HUES48 (cell line): ENCODE results near the gene SLC20A1.
"Not testable (repeated sequence)": the region's sequence is repeated elsewhere in the genome, so short reads cannot be mapped to it uniquely, and the experiment has no call there.

Source experiments
- H3K27ac ChIP-seq: one replicate; pipeline ENCODE4 v1.7.0; 2013; ENCODE audit warnings: low read depth, low read length, inconsistent platforms
- H3K27me3 ChIP-seq: 2 replicates; pipeline ENCODE4 v1.6.1; 2013; ENCODE audit warnings: mild to moderate bottlenecking, low read length; ENCODE audit not compliant: control insufficient read depth, insufficient read depth
- H3K36me3 ChIP-seq: 2 replicates; pipeline ENCODE4 v1.6.1; 2013; ENCODE audit warnings: low read length; ENCODE audit not compliant: control insufficient read depth, insufficient read depth
- H3K4me1 ChIP-seq: 2 replicates; pipeline ENCODE4 v1.6.1; 2013; ENCODE audit warnings: mild to moderate bottlenecking, low read length; ENCODE audit not compliant: control insufficient read depth, insufficient read depth
- H3K4me3 ChIP-seq: 2 replicates; pipeline ENCODE4 v1.5.1; 2013; ENCODE audit warnings: mild to moderate bottlenecking, low read depth, low read length
- H3K9ac ChIP-seq: 2 replicates; pipeline ENCODE4 v1.6.1; 2013; ENCODE audit warnings: mild to moderate bottlenecking, low read depth, low read length, moderate library complexity
- H3K9me3 ChIP-seq: 2 replicates; pipeline ENCODE4 v1.6.1; 2013; ENCODE audit warnings: low read length; ENCODE audit not compliant: control insufficient read depth, insufficient read depth

Gene SLC20A1

GRCh38 chr2:112612283-112612682 lies 33.5 kb upstream of the SLC20A1 start:
- not testable (repeated sequence) for H3K27me3 ChIP-seq, H3K9ac ChIP-seq, H3K27ac ChIP-seq, H3K9me3 ChIP-seq, H3K4me3 ChIP-seq, H3K36me3 ChIP-seq
- peaks cover 13% of the 10 kb centered on the region for H3K4me1 ChIP-seq

- Histone ChIP-seq H3K4me3 (no peak overlapping the region; the same call in 1 of the 2 replicates), H3K9ac (no peak overlapping the region), H3K9me3 (no peaks in the 10 kb centered on the region), H3K4me1 (peaks cover 13% of the 10 kb centered on the region), H3K27me3 (no peaks in the 10 kb centered on the region), H3K36me3 (no peaks in the 10 kb centered on the region), H3K27ac (no peak overlapping the region)
Observed at GRCh38 chr2:112614201-112614840, 31.4 kb upstream of the SLC20A1 start.

- Histone ChIP-seq H3K9me3 (no peaks in the 10 kb centered on the region), H3K27ac (no peak overlapping the region), H3K4me1 (peaks cover 13% of the 10 kb centered on the region), H3K27me3 (no peaks in the 10 kb centered on the region), H3K36me3 (no peaks in the 10 kb centered on the region), H3K4me3 (no peak overlapping the region), H3K9ac (no peak overlapping the region)
Observed at GRCh38 chr2:112615051-112615450, 30.7 kb upstream of the SLC20A1 start.

- not testable (repeated sequence) for H3K4me3 ChIP-seq, H3K27ac ChIP-seq, H3K9ac ChIP-seq, H3K9me3 ChIP-seq, H3K27me3 ChIP-seq, H3K36me3 ChIP-seq
- H3K4me1 ChIP-seq: peaks cover 13% of the 10 kb centered on the region
Observed at GRCh38 chr2:112615798-112616197, 29.9 kb upstream of the SLC20A1 start.

GRCh38 chr2:112618383-112618782 lies 27.4 kb upstream of the SLC20A1 start:
- H3K27me3 ChIP-seq: no peaks in the 10 kb centered on the region
- H3K4me1 ChIP-seq: peaks cover 20% of the 10 kb centered on the region
- H3K36me3 ChIP-seq: no peaks in the 10 kb centered on the region
- H3K9ac ChIP-seq: no peak overlapping the region
- no peak overlapping the region for H3K4me3 ChIP-seq
- H3K9me3 ChIP-seq: no peaks in the 10 kb centered on the region
- no peak overlapping the region for H3K27ac ChIP-seq

GRCh38 chr2:112621790-112622527 lies 23.8 kb upstream of the SLC20A1 start:
- no peak overlapping the region for H3K4me3 ChIP-seq
- no peaks in the 10 kb centered on the region for H3K36me3 ChIP-seq
- H3K4me1 ChIP-seq: 0 out of 2 replicates have a peak, but pooled peaks cover 7% of the 10 kb centered on the region
- no peaks in the 10 kb centered on the region for H3K9me3 ChIP-seq
- H3K9ac ChIP-seq: no peak overlapping the region; the same call in 1 of the 2 replicates
- H3K27ac ChIP-seq: no peak overlapping the region
- no peaks in the 10 kb centered on the region for H3K27me3 ChIP-seq

GRCh38 chr2:112622528-112622849 lies 23.2 kb upstream of the SLC20A1 start:
- Histone ChIP-seq H3K36me3 (no peaks in the 10 kb centered on the region), H3K9me3 (no peaks in the 10 kb centered on the region), H3K9ac (no peak overlapping the region; the same call in 1 of the 2 replicates), H3K4me1 (0 out of 2 replicates have a peak, but pooled peaks cover 7% of the 10 kb centered on the region), H3K4me3 (no peak overlapping the region), H3K27me3 (no peaks in the 10 kb centered on the region), H3K27ac (no peak overlapping the region)

GRCh38 chr2:112623913-112624777 lies 21.6 kb upstream of the SLC20A1 start:
- Histone ChIP-seq H3K4me3 (no peak overlapping the region), H3K27me3 (no peaks in the 10 kb centered on the region), H3K36me3 (no peaks in the 10 kb centered on the region), H3K9me3 (no peaks in the 10 kb centered on the region), H3K27ac (no peak overlapping the region), H3K4me1 (0 out of 2 replicates have a peak, but pooled peaks cover 7% of the 10 kb centered on the region), H3K9ac (no peak overlapping the region)

GRCh38 chr2:112625474-112626114 lies 20.1 kb upstream of the SLC20A1 start:
- H3K27me3 ChIP-seq: no peaks in the 10 kb centered on the region
- H3K36me3 ChIP-seq: no peaks in the 10 kb centered on the region
- no peak overlapping the region for H3K4me3 ChIP-seq
- no peaks in the 10 kb centered on the region for H3K9me3 ChIP-seq
- H3K4me1 ChIP-seq: peaks cover 15% of the 10 kb centered on the region
- no peak overlapping the region for H3K9ac ChIP-seq
- H3K27ac ChIP-seq: no peak overlapping the region

- no peaks in the 10 kb centered on the region for H3K36me3 ChIP-seq
- H3K9me3 ChIP-seq: no peaks in the 10 kb centered on the region
- peaks cover 25% of the 10 kb centered on the region for H3K4me1 ChIP-seq
- H3K27ac ChIP-seq: no peak overlapping the region
- no peak overlapping the region for H3K4me3 ChIP-seq
- H3K27me3 ChIP-seq: no peaks in the 10 kb centered on the region
- H3K9ac ChIP-seq: no peak overlapping the region
Observed at GRCh38 chr2:112626604-112627059, 19.1 kb upstream of the SLC20A1 start.
